ENCODE results near the gene HNRNPC. TPM values are rescaled to one million over a fixed set of nuclear protein-coding genes. Genes with fewer than 3 reads are reported as not detected.

The HNRNPC gene
- total RNA-seq, 3 donors from 2014 or later: 386 to 760 (median 480) TPM

GRCh38 chr14:21205678-21206581 is 63.3 kb downstream of the HNRNPC start:
- Histone ChIP-seq H3K27me3 (no peaks in the 10 kb centered on the region), H3K4me1 (no peaks in the 10 kb centered on the region), H3K9me3 (no peaks in the 10 kb centered on the region), H3K4me3 (no peak overlapping the region), H3K36me3 (peaks cover 4% of the 10 kb centered on the region), H3K27ac (no peak overlapping the region)
- DNase-seq (ENCODE audit: low spot score in 2 of 2): no peak
- TF ChIP-seq POLR2A (IDR thresholded peaks at IDR 0.05) (no peak), POLR2AphosphoS5 (IDR thresholded peaks at IDR 0.05) (no peak), CTCF (IDR thresholded peaks at IDR 0.05) (no peak)
- intact Hi-C loops (cut with DNase I; ENCODE audit: low total_unique reads): no loop called here

GRCh38 chr14:21205026-21205677 is 64.1 kb downstream of the HNRNPC start:
- TF ChIP-seq POLR2AphosphoS5 (IDR thresholded peaks at IDR 0.05) (no peak), CTCF (IDR thresholded peaks at IDR 0.05) (no peak), POLR2A (IDR thresholded peaks at IDR 0.05) (no peak)
- Histone ChIP-seq H3K27me3 (no peaks in the 10 kb centered on the region), H3K4me3 (no peak overlapping the region), H3K4me1 (no peaks in the 10 kb centered on the region), H3K9me3 (no peaks in the 10 kb centered on the region), H3K27ac (no peak overlapping the region), H3K36me3 (peaks cover 4% of the 10 kb centered on the region)
- no peak for DNase-seq (ENCODE audit: low spot score in 2 of 2)
- intact Hi-C loops (cut with DNase I; ENCODE audit: low total_unique reads): no loop called here

- intact Hi-C loops (cut with DNase I; ENCODE audit: low total_unique reads): no loop called here
- DNase-seq (ENCODE audit: low spot score in 2 of 2): no peak
- H3K27ac ChIP-seq: no peak overlapping the region
- H3K9me3 ChIP-seq: no peaks in the 10 kb centered on the region
- peaks cover 4% of the 10 kb centered on the region for H3K36me3 ChIP-seq
- TF ChIP-seq POLR2A (IDR thresholded peaks at IDR 0.05): no peak
- H3K27me3 ChIP-seq: no peaks in the 10 kb centered on the region
- H3K4me3 ChIP-seq: no peak overlapping the region
- H3K4me1 ChIP-seq: no peaks in the 10 kb centered on the region
These were observed 64.8 kb downstream of the HNRNPC start for GRCh38 chr14:21204167-21205025.

- Histone ChIP-seq H3K27me3 (no peaks in the 10 kb centered on the region), H3K36me3 (peaks cover 1% of the 10 kb centered on the region), H3K27ac (no peak overlapping the region), H3K4me1 (no peaks in the 10 kb centered on the region), H3K4me3 (no peak overlapping the region), H3K9me3 (no peaks in the 10 kb centered on the region)
- TF ChIP-seq POLR2A (IDR thresholded peaks at IDR 0.05): no peak
- no peak for TF ChIP-seq POLR2AphosphoS5 (IDR thresholded peaks at IDR 0.05)
- TF ChIP-seq CTCF (IDR thresholded peaks at IDR 0.05): no peak
- no peak for DNase-seq (ENCODE audit: low spot score in 2 of 2)
- intact Hi-C loops (cut with DNase I; ENCODE audit: low total_unique reads): no loop called here
These were observed 65.6 kb downstream of the HNRNPC start for GRCh38 chr14:21203470-21204166.

Measured in breast epithelium (tissue), 4 donors.